Psoas muscle (tissue), 8 donors: ENCODE data around the gene SLC26A8. TPM values are rescaled to one million over a fixed set of nuclear protein-coding genes. Genes with fewer than 3 reads are reported as not detected.
A peak's percentile ranks its signal among the peaks of the same experiment; 100 is the strongest.
"Not testable (repeated sequence)": the region's sequence is repeated elsewhere in the genome, so short reads cannot be mapped to it uniquely, and the experiment has no call there.

Source experiments
- ATAC-seq, 4 donors: fragments of 200-7000 bp; cut with Tn5 transposase; one replicate each; pipeline ENCODE4 v1.9.1; 2020; ENCODE audit warnings: moderate library complexity in 3 of 4, mild to moderate bottlenecking in 2 of 4
- DNase-seq, 2 donors: peaks; one replicate each; pipeline ENCODE4 v3.0.0-alpha.2; 2020
- H3K27ac ChIP-seq: fragments of 200-600 bp; one replicate; pipeline ENCODE4 v1.8.0; 2022
- H3K27me3 ChIP-seq, 3 donors: fragments of 200-600 bp in 1 of 3; one replicate each; pipeline versions ENCODE4 v1.6.1 to v1.8.0; 2013 to 2022; ENCODE audit warnings: low read length in 2 of 3, mild to moderate bottlenecking in 2 of 3, moderate library complexity in 1 of 3; ENCODE audit not compliant: insufficient read depth in 3 of 3
- H3K36me3 ChIP-seq, 2 donors: fragments of 200-600 bp in 1 of 2; one replicate each; pipeline versions ENCODE4 v1.6.1 to v1.8.0; 2013 to 2022; ENCODE audit warnings: low read depth in 1 of 2, mild to moderate bottlenecking in 1 of 2, moderate library complexity in 1 of 2; ENCODE audit not compliant: insufficient read depth in 1 of 2
- H3K4me1 ChIP-seq: fragments of 200-600 bp; one replicate; pipeline ENCODE4 v1.8.0; 2022
- H3K4me3 ChIP-seq: fragments of 200-600 bp; one replicate; pipeline ENCODE4 v1.8.0; 2022; ENCODE audit warnings: mild to moderate bottlenecking
- H3K9me3 ChIP-seq: fragments of 200-600 bp; one replicate; pipeline ENCODE4 v1.8.0; 2022
- WGBS, 3 donors: extraction: QIAGEN DNeasy Blood & Tissue Kit; methylation state at CpG; one replicate each; pipeline versions ENCODE4 v1.1.6 to v1.1.7; 2013; 5-methylcytosine and 5-hydroxymethylcytosine counted together
- intact Hi-C, 2 donors: fragments of 100-400 bp; cut with DNase I; formaldehyde crosslinking; loops; one replicate each; pipeline versions ENCODE4 v1.11.0 to v1.14.2; 2022
- polyA plus RNA-seq, 3 donors: library from polyadenylated mRNA; stranded (reverse); fragments of 200-250 nt; gene quantifications; one replicate each; pipeline ENCODE4 v1.2.3, GENCODE V29; 2013
- total RNA-seq, 4 donors: library from RNA; stranded (reverse); fragmentation: NEBNext Ultra II Directional in 2 of 4; extraction: Animal tissue kit (Norgen Biotek cat#: 25700) in 2 of 4; gene quantifications; one replicate each; pipeline versions ENCODE4 v1.2.1 to v1.2.4, GENCODE V29; 2021 to 2023
- TF ChIP-seq, protein P1 (sequence below): fragments of 200-600 bp; IDR thresholded peaks from one replicate; pipeline ENCODE4 v1.8.0; 2022; ENCODE audit warnings: antibody characterized with exemption
- donor health status: healthy with polysubstance abuse.
- donor health status: DM: no; HTN: no; CAD: no; lungs with moderate emphysema.
- donor health status: Bipolar disorder and iron deficiency.
- donor health status: healthy.
- donor health status: DM: yes; HTN: yes; CAD: no.
- donor health status: DM: no; HTN: no; CAD: no.
- donor health status: DM: no; HTN: no; CAD: no.
- donor health status: DM: yes; HTN: yes; CAD: no.

Gene SLC26A8
- total and polyA plus RNA-seq, 7 donors = 0.04 to 0.15 TPM; not detected in 5

DNA sequence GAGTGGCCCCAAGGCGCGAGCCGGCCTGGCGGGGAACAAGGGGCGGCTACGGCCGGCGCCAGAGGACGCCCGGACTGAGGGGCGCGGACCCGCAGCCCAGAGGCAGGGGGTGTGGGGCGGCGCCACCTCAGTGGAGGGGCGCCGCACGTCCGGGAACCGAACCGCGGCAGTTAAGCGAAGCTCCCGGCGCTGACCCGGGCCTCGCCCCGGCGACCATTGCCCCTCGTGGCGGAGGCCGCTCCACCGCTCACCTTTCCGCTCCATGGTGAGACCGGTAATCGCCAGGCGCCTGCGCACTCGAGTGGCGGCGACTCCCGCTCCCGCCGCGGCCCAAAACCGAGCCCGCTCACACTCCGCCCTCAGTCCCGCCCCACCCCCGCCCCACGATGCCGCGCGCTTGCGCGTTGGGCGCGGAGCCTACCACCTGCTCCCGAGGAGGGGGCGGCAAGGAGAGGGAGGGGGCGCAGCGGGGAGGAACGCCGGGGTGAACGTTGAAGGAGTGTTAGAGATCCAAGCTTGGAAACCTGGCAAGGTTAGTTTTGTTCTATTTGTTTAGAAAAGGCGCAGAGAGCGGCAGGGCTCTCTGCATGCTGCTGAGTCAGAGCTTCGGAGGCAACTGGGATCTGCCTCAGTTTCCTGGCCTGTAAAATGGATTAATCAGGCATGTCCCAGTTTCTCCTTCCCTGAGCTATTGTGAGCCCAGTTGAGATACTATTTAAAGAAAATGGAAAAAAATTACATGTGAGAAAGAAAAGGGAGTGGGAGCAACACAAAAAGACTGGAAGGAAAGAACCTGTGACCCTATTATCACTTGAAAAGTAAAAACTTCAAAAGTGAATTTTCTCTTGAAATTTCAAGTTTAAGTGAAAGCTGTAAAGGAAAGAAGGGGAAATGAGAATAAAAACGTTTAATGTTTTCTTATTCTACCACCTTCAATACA lies 103.4 kb downstream of the SLC26A8 start, which contains the start of gene SRPK1:
TSS of gene SRPK1 (minus strand) at position 306 of the 940 bp plus-strand sequence. CDS start at position 264, 42 bp downstream.
- intact Hi-C loops = loop anchor here in 1 of 2 donors (10.0 kb wide), 1 partner anchor 174 kb away; no protein-coding TSS in a partner anchor
- H3K27me3 ChIP-seq = no peaks in the 10 kb centered on the region
- H3K36me3 ChIP-seq = no peaks in the 10 kb centered on the region
- peak within 1 kb of the TSS; percentile 88 for H3K27ac ChIP-seq
- H3K4me3 ChIP-seq = peak within 1 kb of the TSS; percentile 93
- peaks cover 18% of the 10 kb centered on the region for H3K4me1 ChIP-seq
- no peaks in the 10 kb centered on the region for H3K9me3 ChIP-seq
- 1% methylated on average over 40 to 69 of the region's 69 CpGs for WGBS, 3 donors
- ATAC-seq = peak; percentile 93 to 97 (median 96)
- DNase-seq = peak; percentile 89 to 93
- TF ChIP-seq, protein P1, sequence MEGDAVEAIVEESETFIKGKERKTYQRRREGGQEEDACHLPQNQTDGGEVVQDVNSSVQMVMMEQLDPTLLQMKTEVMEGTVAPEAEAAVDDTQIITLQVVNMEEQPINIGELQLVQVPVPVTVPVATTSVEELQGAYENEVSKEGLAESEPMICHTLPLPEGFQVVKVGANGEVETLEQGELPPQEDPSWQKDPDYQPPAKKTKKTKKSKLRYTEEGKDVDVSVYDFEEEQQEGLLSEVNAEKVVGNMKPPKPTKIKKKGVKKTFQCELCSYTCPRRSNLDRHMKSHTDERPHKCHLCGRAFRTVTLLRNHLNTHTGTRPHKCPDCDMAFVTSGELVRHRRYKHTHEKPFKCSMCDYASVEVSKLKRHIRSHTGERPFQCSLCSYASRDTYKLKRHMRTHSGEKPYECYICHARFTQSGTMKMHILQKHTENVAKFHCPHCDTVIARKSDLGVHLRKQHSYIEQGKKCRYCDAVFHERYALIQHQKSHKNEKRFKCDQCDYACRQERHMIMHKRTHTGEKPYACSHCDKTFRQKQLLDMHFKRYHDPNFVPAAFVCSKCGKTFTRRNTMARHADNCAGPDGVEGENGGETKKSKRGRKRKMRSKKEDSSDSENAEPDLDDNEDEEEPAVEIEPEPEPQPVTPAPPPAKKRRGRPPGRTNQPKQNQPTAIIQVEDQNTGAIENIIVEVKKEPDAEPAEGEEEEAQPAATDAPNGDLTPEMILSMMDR = no peak

DNA sequence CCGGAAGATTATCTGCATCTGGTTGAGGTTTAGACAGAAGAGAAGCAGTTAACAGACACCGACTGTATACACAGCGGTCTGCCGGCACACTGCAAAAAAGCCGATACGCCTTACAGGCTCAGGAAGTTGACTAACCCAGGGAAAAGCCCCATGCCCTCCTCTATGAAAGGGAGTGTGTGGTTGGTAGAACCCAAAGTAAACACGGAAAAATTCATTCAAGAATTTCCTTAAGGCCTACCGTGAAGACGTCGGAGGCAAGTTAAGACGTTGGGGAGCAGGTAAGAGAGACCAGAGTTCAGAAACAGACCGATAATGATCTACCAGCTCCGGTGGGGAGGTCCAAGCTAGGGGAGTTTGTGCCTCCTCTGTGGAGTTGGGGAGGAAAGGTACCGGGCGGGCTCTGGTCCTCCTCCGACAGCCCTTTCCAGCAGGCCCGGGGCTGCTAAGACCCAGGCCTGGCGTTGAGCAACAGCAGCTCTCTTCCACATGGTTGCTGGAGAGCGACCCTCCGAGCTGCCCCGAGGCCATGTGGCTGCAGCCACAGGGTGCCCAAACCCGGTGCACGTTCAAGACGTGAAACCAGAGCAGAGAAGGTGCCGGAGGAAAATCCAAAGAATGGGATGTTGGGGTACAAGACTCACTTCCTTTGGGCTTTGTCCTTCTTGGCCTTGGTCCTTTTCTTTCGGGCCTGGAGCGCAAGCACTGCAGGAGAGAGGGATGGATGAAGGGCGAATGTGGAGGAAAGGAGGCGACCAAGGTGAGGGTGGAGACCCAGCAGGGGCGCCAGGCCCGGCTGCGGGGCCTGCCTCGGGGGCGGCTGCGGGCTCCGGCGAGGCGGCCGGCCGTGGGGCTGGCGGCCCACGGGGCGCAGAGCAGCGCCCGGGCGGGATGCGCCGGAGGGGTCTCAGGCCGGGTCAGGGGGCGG lies 104.4 kb downstream of the SLC26A8 start:
- DNase-seq = peak in 1 of 2 donors; percentile 15

DNA sequence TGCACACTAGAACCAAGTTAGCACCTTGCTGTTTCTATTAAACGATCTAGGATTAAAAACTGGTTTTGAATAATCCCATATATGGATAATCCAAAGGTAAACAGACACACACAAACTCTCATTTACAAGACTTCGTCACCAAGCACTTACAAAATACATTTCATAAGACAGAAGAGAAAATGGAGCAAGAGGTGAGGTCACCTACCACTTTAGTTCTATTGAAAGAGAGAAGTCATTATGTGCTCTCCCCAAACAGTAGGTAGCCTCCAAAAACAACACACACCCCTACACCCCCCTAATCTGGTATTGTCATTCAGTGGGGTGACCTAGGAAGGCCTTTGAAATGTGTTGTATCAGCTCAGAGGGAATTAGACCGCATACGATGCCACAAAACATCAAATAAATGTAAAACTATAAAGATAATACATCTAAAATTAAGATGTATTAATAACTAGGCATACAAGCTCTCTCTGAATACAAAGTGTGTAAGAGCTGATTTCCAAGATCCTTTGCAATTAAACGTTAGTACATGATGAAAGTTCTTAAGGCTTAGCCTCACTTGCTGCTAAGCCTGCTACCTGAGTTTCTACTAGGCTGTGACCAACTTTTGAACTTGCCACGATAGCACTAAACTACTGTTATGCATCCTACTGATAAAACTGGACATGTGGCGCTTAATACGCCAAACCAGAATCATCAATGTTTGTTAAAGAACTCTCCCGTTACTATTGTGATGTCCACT lies 105.2 kb downstream of the SLC26A8 start:
- Histone ChIP-seq H3K4me3 (peak overlapping the region; percentile 93), H3K27ac (peak overlapping the region; percentile 88), H3K4me1 (peaks cover 18% of the 10 kb centered on the region), H3K9me3 (no peaks in the 10 kb centered on the region), H3K36me3 (peaks cover 0 to 7% of the 10 kb centered on the region in 2 donors), H3K27me3 (no peaks in the 10 kb centered on the region)
- TF ChIP-seq, protein P1 = no peak
- 29 to 47% (median 36%) methylated on average over 9 of the region's 9 CpGs for WGBS, 3 donors
- intact Hi-C loops = no loop called here
- ATAC-seq (peak in 3 of 4 donors; percentile 45 to 51 (median 51)), DNase-seq (no peak)

More for the DNA sequence above, 104.4 kb downstream of the SLC26A8 start:
- TF ChIP-seq, protein P1 = no peak
- Histone ChIP-seq H3K4me1 (peaks cover 18% of the 10 kb centered on the region), H3K27ac (peak overlapping the region; percentile 88), H3K9me3 (no peaks in the 10 kb centered on the region), H3K36me3 (peaks cover 0 to 6% of the 10 kb centered on the region in 2 donors), H3K27me3 (no peaks in the 10 kb centered on the region), H3K4me3 (peak overlapping the region; percentile 93)
- WGBS, 3 donors = 2 to 5% (median 2%) methylated on average over 38 to 49 of the region's 50 CpGs
- intact Hi-C loops = loop anchor here in 1 of 2 donors (10.0 kb wide), 1 partner anchor 175 kb away; no protein-coding TSS in a partner anchor
- ATAC-seq = peak in 2 of 4 donors; percentile 40 to 41

DNA sequence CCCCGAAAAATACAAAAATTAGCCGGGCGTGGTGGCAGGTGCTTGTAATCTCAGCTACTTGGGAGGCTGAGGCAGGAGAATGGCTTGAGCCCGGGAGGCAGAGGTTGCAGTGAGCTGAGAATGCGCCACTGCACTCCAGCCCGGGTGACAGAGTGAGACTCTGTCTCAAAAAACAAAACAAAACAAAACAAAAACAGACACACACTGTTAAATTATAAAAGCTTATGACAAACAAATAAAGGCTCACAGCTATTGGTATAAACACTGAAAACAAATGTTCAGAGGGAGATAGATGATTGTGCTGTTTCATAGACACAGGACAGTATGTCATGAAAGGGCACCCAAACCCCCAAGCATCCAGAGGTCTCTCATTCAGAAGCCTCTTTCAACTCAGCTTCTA lies 107.5 kb downstream of the SLC26A8 start:
- H3K27ac ChIP-seq, H3K9me3 ChIP-seq, H3K27me3 ChIP-seq, ATAC-seq, H3K4me3 ChIP-seq, DNase-seq, intact Hi-C loops: not testable (repeated sequence)
- peaks cover 12% of the 10 kb centered on the region for H3K4me1 ChIP-seq
- H3K36me3 ChIP-seq = peaks cover 0 to 11% of the 10 kb centered on the region in 2 donors
- WGBS, 3 donors = 80 to 86% (median 85%) methylated on average over 6 of the region's 6 CpGs
